Measurements from ENCODE around the gene CFAP20DC.
A peak's percentile ranks its signal among the peaks of the same experiment; 100 is the strongest.

Gene CFAP20DC

GRCh38 chr3:58799271-58799670 lies 250.6 kb downstream of the CFAP20DC start:
- TF ChIP-seq CTCF (conservative IDR thresholded peaks at IDR 0.05) = peak; percentile 59
- H3K27ac ChIP-seq = peak overlapping the region; percentile 28

- H3K27ac ChIP-seq = no peak overlapping the region
- TF ChIP-seq CTCF (conservative IDR thresholded peaks at IDR 0.05) = no peak
Measured at GRCh38 chr3:58798312-58798711, 251.5 kb downstream of the CFAP20DC start.

GRCh38 chr3:58794750-58795149 lies 255.1 kb downstream of the CFAP20DC start:
- H3K27ac ChIP-seq = peak overlapping the region; percentile 11
- no peak for TF ChIP-seq CTCF (conservative IDR thresholded peaks at IDR 0.05)

GRCh38 chr3:58793938-58794337 lies 255.9 kb downstream of the CFAP20DC start:
- peak overlapping the region; percentile 11 for H3K27ac ChIP-seq
- TF ChIP-seq CTCF (conservative IDR thresholded peaks at IDR 0.05) = no peak

- no peak overlapping the region for H3K27ac ChIP-seq
- no peak for TF ChIP-seq CTCF (conservative IDR thresholded peaks at IDR 0.05)
Measured at GRCh38 chr3:58792921-58793451, 256.8 kb downstream of the CFAP20DC start.

GRCh38 chr3:58789385-58789784 lies 260.4 kb downstream of the CFAP20DC start:
- TF ChIP-seq CTCF (conservative IDR thresholded peaks at IDR 0.05) = no peak
- no peak overlapping the region for H3K27ac ChIP-seq

- no peak overlapping the region for H3K27ac ChIP-seq
Measured at GRCh38 chr3:58784888-58785287, 264.9 kb downstream of the CFAP20DC start.

More at GRCh38 chr3:58784888-58785287, 264.9 kb downstream of the CFAP20DC start:
- no peak for TF ChIP-seq CTCF (conservative IDR thresholded peaks at IDR 0.05)

All from VCaP (cell line).